PFSK-1 (cell line): ENCODE results near the gene ARID3A.
A peak's percentile ranks its signal among the peaks of the same experiment; 100 is the strongest.

Source experiments
- FOXP2 ChIP-seq: optimal IDR thresholded peaks from 2 replicates; pipeline ENCODE3; 2011; ENCODE audit warnings: borderline replicate concordance, control low read depth, inconsistent platforms; ENCODE audit not compliant: insufficient read depth; ENCODE audit errors: extremely low read length, extremely low read depth
- POLR2AphosphoS5 ChIP-seq: IDR thresholded peaks from 2 replicates; pipeline ENCODE4 v1.6.1; 2012; ENCODE audit warnings: low read depth, mild to moderate bottlenecking, control low read depth, low read length, moderate library complexity
- SIN3A ChIP-seq: IDR thresholded peaks from 2 replicates; pipeline ENCODE4 v1.6.1; 2012; ENCODE audit warnings: mild to moderate bottlenecking, low read length, moderate library complexity, borderline replicate concordance; ENCODE audit not compliant: insufficient read depth
- TAF1 ChIP-seq: IDR thresholded peaks from 2 replicates; pipeline ENCODE4 v1.6.1; 2012; ENCODE audit warnings: low read length, control low read depth, borderline replicate concordance; ENCODE audit not compliant: insufficient read depth
- TF ChIP-seq, protein P1 (sequence below), 2 experiments: IDR thresholded peaks; 2 replicates each; pipeline versions ENCODE4 v1.6.1 to v1.8.0; 2011 to 2012; ENCODE audit warnings: low read depth in 2 of 2, low read length in 2 of 2, control low read depth in 1 of 2, inconsistent platforms in 1 of 2, mild to moderate bottlenecking in 1 of 2, moderate library complexity in 1 of 2; ENCODE audit not compliant: insufficient read depth in 1 of 2

ARID3A gene

GRCh38 chr19:892243-892893, 33.5 kb upstream of the ARID3A start:
- TF ChIP-seq SIN3A (no peak), POLR2AphosphoS5 (no peak), FOXP2 (no peak), TAF1 (no peak)
- TF ChIP-seq, protein P1, sequence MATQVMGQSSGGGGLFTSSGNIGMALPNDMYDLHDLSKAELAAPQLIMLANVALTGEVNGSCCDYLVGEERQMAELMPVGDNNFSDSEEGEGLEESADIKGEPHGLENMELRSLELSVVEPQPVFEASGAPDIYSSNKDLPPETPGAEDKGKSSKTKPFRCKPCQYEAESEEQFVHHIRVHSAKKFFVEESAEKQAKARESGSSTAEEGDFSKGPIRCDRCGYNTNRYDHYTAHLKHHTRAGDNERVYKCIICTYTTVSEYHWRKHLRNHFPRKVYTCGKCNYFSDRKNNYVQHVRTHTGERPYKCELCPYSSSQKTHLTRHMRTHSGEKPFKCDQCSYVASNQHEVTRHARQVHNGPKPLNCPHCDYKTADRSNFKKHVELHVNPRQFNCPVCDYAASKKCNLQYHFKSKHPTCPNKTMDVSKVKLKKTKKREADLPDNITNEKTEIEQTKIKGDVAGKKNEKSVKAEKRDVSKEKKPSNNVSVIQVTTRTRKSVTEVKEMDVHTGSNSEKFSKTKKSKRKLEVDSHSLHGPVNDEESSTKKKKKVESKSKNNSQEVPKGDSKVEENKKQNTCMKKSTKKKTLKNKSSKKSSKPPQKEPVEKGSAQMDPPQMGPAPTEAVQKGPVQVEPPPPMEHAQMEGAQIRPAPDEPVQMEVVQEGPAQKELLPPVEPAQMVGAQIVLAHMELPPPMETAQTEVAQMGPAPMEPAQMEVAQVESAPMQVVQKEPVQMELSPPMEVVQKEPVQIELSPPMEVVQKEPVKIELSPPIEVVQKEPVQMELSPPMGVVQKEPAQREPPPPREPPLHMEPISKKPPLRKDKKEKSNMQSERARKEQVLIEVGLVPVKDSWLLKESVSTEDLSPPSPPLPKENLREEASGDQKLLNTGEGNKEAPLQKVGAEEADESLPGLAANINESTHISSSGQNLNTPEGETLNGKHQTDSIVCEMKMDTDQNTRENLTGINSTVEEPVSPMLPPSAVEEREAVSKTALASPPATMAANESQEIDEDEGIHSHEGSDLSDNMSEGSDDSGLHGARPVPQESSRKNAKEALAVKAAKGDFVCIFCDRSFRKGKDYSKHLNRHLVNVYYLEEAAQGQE (IDR thresholded peaks at IDR 0.05; ENCODE audit: insufficient read depth in 1 of 2, low read depth in 2 of 2, low read length in 2 of 2) = no peak

GRCh38 chr19:892894-893689, 32.7 kb upstream of the ARID3A start, which contains the start of the genes MED16 and RNU6-9:
Gene MED16 (minus strand): TSS chr19:893187. CDS start chr19:891131, 2,056 bp downstream.
Gene RNU6-9 (plus strand): TSS chr19:893484.
- TF ChIP-seq POLR2AphosphoS5 (peak; percentile 69), TAF1 (peak; percentile 70; the same call in 1 of the 2 replicates), FOXP2 (peak; percentile 58), SIN3A (no peak; the same call in 1 of the 2 replicates)
- TF ChIP-seq, protein P1 (IDR thresholded peaks at IDR 0.05; ENCODE audit: insufficient read depth in 1 of 2, low read depth in 2 of 2, low read length in 2 of 2) = no peak

DNA sequence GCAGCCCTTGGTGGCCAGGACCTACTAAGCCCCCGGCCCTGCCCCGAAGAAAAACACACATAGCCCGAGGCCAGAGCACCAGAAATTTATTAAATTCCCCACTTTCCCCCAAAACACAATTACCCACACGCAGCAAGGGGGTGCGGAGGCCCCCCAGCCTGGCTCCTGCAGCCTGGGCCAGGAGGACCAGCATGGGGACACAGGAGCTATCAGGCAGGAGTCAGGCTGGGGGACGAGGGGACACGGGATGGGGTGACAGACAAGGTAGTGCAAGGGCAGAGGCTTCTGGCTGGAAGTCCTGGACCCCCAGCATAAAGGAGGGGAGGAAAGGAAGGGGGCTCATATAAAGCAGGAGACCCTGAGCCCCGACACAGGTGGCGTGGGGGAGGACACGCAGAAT, 29.4 kb upstream of the ARID3A start:
- TF ChIP-seq POLR2AphosphoS5 (no peak), FOXP2 (no peak), SIN3A (no peak), TAF1 (no peak)
- TF ChIP-seq, protein P1 (IDR thresholded peaks at IDR 0.05; ENCODE audit: insufficient read depth in 1 of 2, low read depth in 2 of 2, low read length in 2 of 2) = no peak

- TF ChIP-seq POLR2AphosphoS5 (no peak), SIN3A (no peak), FOXP2 (no peak), TAF1 (no peak)
- TF ChIP-seq, protein P1 (IDR thresholded peaks at IDR 0.05; ENCODE audit: insufficient read depth in 1 of 2, low read depth in 2 of 2, low read length in 2 of 2) = no peak
Measured at GRCh38 chr19:896999-897398, 28.8 kb upstream of the ARID3A start.
